Measurements from ENCODE around the gene CHD2.
"Not testable (repeated sequence)": the region's sequence is repeated elsewhere in the genome, so short reads cannot be mapped to it uniquely, and the experiment has no call there.

DNA sequence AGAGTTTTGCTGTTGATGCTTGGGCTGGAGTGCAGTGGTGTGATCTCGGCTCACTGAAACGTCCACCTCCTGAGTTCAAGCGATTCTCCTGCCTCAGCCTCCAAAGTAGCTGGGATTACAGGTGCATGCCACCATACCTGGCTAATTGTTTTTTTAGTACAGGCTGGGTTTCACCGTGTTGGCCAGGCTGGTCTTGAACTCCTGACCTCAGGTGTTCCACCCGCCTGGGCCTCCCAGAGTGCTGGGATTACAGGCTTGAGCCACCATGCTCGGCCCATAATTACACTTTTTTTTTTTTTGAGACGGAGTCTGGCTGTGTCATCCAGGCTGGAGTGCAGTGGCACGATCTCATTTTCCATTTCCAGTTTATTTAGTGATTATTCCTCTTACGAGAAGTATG lies 18.8 kb downstream of the CHD2 start:
- not testable (repeated sequence) for TF ChIP-seq SUZ12 (IDR thresholded peaks at IDR 0.05; ENCODE audit: extremely low read depth, insufficient read depth, insufficient read length); YY1 (IDR thresholded peaks at IDR 0.05; ENCODE audit: insufficient read depth, insufficient read length); ZNF274 (IDR thresholded peaks at IDR 0.05; ENCODE audit: low read depth, low read length)

Data from NT2/D1 (cell line).